RKO (cell line): ENCODE data around the gene P4HA2.

Experiments used
- DNase-seq: peaks from one replicate; pipeline ENCODE4 v3.0.0-alpha.2; 2016; ENCODE audit warnings: low spot score

The P4HA2 gene

DNA sequence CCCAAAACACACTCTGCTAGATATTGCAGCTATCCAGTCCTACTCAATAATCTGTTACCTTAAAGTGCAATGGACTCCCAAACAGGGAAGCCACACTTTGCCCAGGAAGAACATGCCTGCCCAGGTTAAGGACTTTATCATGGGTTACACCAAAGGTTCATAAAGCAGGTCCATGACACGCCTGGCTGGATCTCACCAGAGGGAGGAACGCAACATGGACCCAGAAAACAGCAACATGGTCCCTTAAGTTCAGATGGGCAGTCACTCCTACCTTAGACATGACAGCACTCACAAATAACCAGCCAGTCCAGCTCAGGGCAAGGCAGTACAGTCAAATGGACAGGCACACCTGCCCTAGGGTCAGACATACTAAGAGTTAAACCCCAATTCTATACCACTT, 3.8 kb downstream of the P4HA2 start:
- DNase-seq = no peak

DNA sequence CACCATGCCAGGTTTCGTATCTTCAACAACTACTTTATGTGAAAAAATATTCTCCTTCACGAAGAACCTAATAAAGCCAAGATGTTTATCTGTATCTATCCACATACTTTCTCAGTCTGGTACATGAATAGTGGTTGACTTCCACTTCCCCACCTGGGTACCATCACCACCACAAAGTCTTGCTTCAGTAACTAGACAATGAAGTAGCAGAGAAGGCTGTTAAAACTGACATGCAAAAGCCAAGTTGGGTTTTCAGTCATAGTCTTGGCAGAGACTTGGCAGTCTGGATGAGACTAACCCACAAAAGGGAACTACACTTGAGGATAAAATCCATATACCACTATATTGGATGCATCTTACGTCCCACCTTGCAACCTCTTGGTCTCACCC, 5.0 kb downstream of the P4HA2 start:
- DNase-seq = no peak

GRCh38 chr5:132221781-132222648, 5.6 kb downstream of the P4HA2 start:
- DNase-seq = no peak

DNA sequence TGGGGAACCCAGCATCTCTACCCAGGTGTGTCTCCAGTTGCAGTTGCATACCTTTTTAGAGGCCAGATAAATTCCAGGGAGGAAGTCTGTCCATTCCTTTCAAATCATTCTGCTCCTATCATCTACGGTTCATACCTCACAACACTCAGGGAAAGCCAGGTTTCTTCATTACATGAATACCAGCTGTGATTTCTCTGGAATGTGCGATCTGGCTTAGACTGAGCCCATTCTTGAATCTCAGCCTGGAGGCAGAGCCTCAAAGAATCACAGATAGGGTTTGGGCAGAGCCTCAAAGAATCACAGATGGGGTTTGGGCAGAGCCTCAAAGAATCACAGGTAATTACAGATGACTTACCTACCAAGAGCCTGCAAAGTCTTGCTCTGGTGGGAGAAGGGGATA, 7.2 kb downstream of the P4HA2 start:
- no peak for DNase-seq

DNA sequence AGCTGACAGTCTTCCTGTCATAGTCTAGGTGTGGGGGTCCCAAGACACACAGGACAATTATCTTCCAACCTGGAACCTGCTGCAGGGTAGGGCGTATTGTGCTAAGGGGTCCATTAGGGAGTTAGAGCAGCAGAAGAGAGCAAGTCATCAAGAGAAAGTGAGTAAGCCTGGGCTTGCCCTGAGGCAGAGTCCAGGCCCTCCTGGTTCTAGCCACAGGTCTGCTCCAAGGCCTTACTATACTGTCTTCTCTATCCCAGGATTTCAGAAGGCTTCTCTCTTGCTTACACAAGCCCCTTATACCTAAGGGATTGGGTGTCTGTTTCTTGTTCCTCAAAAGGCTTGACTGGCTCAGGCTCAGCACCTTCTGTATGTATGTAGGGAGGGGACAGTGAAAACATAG, 7.7 kb downstream of the P4HA2 start:
- DNase-seq = no peak

- no peak for DNase-seq
Observed at GRCh38 chr5:132219289-132219970, 8.2 kb downstream of the P4HA2 start.

DNA sequence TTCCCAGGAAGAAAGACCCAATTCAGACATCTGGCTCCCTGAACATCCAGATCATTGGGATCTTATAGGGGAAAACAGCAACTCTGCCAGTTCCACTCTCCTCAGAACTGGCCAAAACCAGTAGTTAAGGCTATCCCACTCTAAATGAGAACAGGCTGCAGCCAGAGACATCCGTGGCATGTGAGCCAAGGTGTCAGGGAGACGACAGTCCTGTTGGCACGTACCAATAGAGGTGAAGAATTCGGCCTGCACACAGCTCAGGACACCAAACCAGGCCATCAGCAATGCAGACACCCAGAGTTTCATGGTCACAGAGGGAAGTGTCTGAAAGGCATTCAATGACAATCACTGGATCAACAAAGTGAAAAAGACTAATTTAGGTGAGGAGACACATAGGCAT, 9.3 kb downstream of the P4HA2 start:
- DNase-seq = no peak

DNA sequence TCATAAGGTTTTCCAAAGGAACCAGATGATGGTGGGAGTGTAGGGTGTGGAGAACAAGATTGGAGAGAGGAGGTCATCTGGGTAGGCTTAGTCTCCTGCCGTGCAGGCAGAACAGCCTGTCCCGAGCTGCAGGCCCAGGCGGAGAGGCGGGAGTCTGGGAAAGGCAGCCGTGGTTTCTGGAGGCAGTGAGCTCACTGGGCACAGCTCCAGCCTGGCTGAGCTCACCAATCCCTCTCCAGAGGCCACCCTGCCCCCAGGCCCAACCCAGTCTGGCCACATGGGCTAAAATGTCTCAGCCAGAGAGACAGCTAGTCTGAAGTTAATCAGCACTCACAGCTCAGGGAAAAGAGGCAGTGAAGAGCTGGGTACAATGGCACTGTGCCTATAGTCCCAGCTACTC, 12.3 kb downstream of the P4HA2 start:
- DNase-seq = peak; percentile 40

GRCh38 chr5:132214491-132214890, 13.2 kb downstream of the P4HA2 start:
- no peak for DNase-seq

GRCh38 chr5:132213666-132214065, 14.0 kb downstream of the P4HA2 start:
- no peak for DNase-seq

DNA sequence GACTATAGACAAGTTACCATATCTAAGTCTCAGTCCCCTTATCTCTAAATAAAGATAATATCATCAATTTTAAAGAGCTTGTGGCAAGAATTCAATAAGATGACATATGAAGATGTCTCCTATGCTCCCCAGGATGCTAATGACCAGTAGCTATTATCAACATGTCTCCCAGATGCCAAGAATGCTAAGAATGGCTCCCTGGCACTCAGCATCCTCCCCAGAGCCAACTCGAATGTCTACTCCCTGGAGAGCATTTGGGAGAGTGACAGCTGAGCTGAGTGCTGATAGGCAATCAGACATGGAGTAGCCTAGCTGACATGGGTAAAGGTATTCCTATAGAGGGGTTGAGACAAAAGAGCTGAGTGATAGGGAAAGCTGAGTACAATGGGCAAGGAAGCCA, 15.9 kb downstream of the P4HA2 start:
- no peak for DNase-seq

DNA sequence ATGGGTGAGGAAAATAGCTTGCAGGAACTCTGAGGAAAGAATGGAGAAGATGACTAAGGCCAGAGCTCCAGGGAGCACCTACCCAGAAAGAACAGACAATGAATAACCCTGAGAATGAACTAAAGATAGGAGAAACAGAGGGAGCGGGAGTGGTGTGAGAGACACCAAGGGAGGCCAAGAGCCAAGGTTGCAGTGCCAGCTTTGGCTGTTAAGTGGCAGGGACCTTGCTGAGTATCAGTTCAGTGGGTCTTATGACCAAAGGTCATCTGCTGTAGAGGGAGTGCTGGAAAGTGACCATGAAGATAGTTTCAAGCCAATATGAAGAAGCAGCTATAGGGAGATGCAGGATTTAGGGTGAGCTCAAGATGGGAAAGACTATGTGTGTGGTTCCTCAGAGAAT, 16.7 kb downstream of the P4HA2 start:
- DNase-seq = no peak

DNA sequence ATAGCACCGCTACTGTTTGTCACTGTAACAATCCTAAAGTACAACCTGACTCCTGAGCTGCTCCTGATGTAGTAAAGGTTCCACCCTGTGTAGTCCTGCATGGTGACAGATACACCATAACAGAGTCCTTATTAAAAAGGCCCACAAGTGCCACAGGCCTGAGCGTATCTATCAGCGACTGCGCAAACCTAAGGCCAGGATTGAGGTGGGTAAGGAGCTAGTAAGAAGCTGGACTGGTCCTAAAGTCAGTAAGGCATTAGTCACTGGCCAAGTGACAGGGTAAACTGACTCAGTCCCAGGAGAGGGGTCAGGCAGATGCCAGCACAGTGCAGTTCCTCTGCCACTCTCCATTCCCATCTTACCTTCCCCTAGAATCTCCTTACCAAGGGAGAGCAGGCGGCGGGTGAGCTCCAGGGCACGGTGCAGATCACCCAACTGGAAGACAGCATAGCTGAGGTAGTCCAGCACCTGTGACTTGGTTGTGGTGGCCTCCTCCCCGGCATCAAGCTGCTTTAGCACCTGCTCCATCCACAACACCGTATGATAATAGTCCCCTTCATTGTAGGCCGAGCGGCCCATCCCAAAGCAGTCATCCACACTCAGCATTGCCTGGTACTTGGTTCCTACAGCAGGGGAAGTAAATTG, 17.6 kb downstream of the P4HA2 start:
- no peak for DNase-seq

DNA sequence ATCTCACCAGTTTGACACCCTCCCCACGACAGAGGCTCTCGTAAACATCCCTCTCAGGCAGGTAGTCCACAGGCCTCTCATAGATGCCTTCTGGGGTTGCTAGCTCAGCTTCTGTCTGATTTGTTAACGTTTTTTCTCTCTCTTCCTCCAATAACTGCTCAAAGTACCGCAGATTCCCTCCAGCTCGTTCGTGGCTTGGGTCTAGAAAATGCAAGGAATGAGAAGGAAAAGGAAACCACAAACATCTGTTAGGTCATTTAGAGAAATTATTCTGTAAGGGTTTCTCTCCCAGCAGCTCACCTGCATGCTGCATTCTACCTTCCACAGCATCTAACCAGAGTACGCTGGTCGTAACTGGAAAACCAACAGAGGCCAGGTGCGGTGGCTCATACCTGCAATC, 18.5 kb downstream of the P4HA2 start:
- DNase-seq = no peak

GRCh38 chr5:132207778-132208177, 19.9 kb downstream of the P4HA2 start:
- no peak for DNase-seq

- DNase-seq = no peak
Observed at GRCh38 chr5:132206782-132207181, 20.9 kb downstream of the P4HA2 start.

DNA sequence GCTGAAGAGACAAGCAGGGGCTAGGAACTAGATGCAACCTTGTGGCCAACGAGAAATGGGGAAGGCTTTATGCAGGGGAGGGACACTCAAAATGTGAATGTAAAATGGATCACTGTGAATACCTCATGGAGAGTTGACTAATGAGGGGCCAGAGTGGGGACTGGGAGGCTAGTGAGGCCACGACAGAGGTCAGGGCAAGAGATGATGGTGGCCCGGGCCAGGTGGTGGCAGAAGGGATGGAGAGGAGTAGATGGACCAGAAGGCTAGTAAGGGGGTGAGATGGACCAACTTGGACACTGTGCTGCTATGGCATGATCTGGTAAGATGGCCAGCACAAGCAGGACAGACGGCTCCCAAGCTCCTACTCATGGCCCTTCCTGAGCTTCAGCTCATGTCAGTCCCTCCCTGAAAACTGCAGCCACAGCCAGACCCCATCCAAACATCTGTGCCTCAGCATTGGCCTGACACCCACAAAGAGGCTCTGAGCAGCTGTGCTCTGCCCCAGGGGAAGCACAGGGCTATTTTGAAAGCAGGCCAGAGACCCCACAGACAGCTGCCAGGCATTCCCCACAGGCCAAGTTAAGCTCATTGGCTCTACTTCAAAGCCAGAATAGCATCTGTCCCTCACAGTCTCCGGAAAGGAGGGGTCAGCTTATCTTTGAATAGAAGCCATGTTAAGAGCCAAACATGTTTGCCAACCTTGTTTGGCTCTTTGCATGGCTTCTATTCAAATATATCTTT, 22.1 kb downstream of the P4HA2 start:
- no peak for DNase-seq

DNA sequence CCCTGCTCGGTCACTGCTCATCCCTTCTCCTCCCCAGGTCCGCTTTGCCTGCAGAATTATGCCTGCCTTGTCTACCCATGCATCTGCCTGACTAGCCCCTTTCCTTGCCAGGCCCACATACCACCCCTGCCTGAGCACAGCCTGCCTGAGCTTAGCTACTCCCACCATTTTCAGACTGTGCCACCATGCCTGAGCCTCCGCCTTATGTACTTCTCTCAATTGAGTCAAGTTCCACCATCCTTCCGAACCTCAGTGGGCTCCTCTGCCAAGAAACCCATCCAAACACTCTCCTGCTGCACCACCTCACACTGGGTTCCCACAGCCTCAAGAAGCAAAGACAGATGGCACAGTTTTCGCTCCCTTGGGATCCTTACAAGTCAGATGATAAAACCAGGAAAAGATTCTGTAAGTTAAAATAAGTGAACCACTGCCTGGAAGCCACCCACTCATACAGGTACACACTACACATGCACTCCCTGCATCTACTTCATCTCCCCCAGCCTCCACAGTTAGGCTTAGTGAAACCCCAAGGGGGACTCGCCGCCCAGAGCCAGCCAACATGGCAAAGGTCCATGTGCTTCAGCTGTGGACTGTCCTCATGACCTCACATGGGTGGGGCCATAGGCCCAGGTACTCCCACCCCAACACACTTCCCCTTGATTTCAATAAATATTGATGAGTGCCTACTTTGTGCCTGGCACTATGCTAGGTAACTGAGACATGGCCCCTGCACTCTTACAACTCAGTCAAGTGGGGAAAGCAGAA, 23.1 kb downstream of the P4HA2 start:
- DNase-seq = no peak

GRCh38 chr5:132203916-132204315, 23.7 kb downstream of the P4HA2 start:
- DNase-seq = no peak

DNA sequence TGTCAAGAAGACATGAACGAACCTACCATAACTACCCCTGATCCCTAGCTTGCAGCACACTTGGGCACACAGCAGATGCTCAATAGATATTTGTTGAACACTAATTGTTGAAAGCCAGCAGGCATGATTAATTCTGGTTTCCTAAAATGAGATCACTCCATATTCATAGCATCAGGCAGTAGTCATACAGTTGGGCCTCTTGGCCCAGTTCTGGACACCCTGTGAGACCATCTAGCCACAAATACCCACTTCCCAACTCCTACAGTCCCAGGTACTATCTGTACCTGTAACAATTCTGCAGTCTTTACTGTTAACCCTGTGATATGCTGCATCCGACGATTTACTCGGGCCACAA, 24.2 kb downstream of the P4HA2 start:
- DNase-seq = no peak

DNA sequence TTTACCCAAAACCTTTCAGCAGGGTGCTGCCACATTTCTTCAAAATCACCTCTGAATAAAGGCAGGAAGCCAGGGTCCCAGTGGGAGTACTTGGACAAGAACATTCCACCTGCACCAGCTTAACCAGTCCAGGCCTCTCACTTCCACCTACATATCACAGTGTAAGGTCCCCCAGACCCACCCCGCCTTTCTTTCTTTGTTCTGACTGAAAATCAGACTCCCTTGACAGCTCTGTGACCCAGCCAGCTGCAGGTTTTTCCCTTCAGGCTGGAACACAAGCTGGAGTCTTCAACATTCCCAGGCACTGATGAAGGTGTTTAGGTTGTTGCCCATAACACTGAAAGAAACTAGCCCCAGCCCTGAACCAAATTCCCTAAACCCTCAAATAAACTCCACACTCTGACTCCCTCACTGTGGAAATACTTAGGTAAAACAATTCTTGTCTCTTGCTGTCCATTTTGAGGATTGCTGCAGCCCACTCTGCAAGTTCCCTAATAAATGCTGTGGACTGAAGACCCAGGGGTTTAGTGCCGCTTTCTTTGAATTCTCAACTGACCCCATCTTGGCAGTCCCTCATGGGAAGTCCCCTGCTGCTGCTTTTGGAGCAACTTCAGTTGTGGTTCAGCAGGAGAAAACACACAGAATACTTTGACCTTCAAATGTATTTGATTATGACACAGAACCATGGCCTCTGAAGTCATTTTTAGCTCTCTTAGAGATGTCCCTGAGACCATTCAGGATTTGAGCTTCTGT, 24.8 kb downstream of the P4HA2 start:
- DNase-seq = no peak
